Type B pancreatic cell (in vitro differentiated cells): ENCODE data around the gene VAMP1. TPM values are rescaled to one million over a fixed set of nuclear protein-coding genes. Genes with fewer than 3 reads are reported as not detected.
A peak's percentile ranks its signal among the peaks of the same experiment; 100 is the strongest.
"Not testable (repeated sequence)": the region's sequence is repeated elsewhere in the genome, so short reads cannot be mapped to it uniquely, and the experiment has no call there.

Experiments used
- DNase-seq: peaks from one replicate; pipeline ENCODE4 v3.0.0; 2021; ENCODE audit warnings: mixed read lengths; ENCODE audit not compliant: unreplicated experiment; ENCODE audit errors: extremely low spot score
- H3K27ac Mint-ChIP-seq: 2 replicates; pipeline ENCODE4 v1.8.0; 2021; ENCODE audit warnings: mild to moderate bottlenecking, mixed read lengths
- H3K27me3 Mint-ChIP-seq: 2 replicates; pipeline ENCODE4 v1.8.0; 2021; ENCODE audit warnings: mixed read lengths
- H3K36me3 Mint-ChIP-seq: 2 replicates; pipeline ENCODE4 v1.8.0; 2021; ENCODE audit warnings: mixed read lengths
- H3K4me1 Mint-ChIP-seq: one replicate; pipeline ENCODE4 v1.8.0; 2021; ENCODE audit warnings: mixed read lengths; ENCODE audit not compliant: unreplicated experiment
- H3K4me3 Mint-ChIP-seq: 2 replicates; pipeline ENCODE4 v1.8.0; 2021; ENCODE audit warnings: mild to moderate bottlenecking, mixed read lengths
- H3K9me3 Mint-ChIP-seq: 2 replicates; pipeline ENCODE4 v1.8.0; 2021; ENCODE audit warnings: mixed read lengths
- long read RNA-seq: library from polyadenylated mRNA; unstranded; transcript quantifications from one replicate; pipeline ENCODE4 v2.0.0, GENCODE V29; 2020
- total RNA-seq: library from RNA; stranded (reverse); gene quantifications from 2 replicates; pipeline ENCODE4 v1.2.1, GENCODE V29; 2021; ENCODE audit warnings: low replicate concordance
- TF ChIP-seq, protein P1 (sequence below): fragments of 200-600 bp; sonication (generic); conservative IDR thresholded peaks from 2 replicates; pipeline ENCODE4 v1.5.0; 2021; ENCODE audit warnings: antibody characterized with exemption, mild to moderate bottlenecking

The VAMP1 gene, protein sequence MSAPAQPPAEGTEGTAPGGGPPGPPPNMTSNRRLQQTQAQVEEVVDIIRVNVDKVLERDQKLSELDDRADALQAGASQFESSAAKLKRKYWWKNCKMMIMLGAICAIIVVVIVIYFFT
- 10.1 and 12.7 TPM in 2 replicates for total RNA-seq
- long read RNA-seq, partial matches to known transcripts: 0 of 5 reads
- long read RNA-seq, other reads (novel, unspliced or antisense): 3 of 5 reads

DNA sequence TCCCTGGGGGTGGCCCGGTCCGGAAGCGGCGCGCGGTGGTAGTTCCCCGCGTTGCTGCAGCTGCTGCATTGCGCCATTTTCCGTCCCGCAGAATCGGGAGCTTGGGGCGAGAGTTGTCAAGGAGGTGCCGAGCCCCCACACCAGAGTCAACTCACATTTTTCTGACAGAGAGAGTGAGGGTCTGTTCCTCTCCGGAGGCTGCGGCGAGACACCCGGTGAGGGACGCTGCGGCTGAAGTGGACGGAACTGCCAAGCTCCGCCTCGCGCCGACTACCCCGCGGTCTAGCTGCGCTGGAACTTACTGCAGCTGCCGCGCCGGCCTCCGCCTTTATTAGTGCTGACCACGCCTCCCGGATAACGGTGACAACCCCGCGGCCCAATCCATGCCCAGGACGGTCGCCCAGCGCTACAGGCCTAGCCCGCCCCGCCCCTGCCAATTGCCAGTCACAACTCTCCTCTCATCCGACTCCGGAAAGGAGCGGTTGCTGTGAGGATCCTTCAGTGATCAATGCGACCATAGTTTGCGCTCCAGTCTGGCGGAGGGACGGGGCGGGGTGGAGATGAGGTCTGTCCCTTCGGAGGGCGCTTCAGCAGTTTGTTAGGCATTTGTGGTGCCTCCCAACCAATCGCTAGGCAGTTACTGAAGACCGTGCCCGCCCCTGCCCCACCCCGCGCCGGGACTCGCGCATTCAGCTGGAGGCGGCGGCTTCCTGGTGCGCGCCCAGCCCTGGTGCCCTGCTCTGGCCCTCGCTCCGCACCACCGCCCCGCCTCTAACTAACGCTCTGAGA, at the start of gene VAMP1:
VAMP1 (minus strand) TSS at position 303 of the 789 bp plus-strand sequence; CDS start at position 157, 146 bp downstream.
- no peaks in the 10 kb centered on the region for H3K9me3 Mint-ChIP-seq
- H3K27me3 Mint-ChIP-seq: peaks cover 31% of the 10 kb centered on the region
- TF ChIP-seq, protein P1, sequence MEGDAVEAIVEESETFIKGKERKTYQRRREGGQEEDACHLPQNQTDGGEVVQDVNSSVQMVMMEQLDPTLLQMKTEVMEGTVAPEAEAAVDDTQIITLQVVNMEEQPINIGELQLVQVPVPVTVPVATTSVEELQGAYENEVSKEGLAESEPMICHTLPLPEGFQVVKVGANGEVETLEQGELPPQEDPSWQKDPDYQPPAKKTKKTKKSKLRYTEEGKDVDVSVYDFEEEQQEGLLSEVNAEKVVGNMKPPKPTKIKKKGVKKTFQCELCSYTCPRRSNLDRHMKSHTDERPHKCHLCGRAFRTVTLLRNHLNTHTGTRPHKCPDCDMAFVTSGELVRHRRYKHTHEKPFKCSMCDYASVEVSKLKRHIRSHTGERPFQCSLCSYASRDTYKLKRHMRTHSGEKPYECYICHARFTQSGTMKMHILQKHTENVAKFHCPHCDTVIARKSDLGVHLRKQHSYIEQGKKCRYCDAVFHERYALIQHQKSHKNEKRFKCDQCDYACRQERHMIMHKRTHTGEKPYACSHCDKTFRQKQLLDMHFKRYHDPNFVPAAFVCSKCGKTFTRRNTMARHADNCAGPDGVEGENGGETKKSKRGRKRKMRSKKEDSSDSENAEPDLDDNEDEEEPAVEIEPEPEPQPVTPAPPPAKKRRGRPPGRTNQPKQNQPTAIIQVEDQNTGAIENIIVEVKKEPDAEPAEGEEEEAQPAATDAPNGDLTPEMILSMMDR: no peak
- peak within 1 kb of the TSS; percentile 77 for H3K27ac Mint-ChIP-seq
- peak; percentile 97 for DNase-seq
- H3K36me3 Mint-ChIP-seq: peaks cover 2% of the 10 kb centered on the region
- H3K4me3 Mint-ChIP-seq: peak within 1 kb of the TSS; percentile 86
- peaks cover 5% of the 10 kb centered on the region for H3K4me1 Mint-ChIP-seq

DNA sequence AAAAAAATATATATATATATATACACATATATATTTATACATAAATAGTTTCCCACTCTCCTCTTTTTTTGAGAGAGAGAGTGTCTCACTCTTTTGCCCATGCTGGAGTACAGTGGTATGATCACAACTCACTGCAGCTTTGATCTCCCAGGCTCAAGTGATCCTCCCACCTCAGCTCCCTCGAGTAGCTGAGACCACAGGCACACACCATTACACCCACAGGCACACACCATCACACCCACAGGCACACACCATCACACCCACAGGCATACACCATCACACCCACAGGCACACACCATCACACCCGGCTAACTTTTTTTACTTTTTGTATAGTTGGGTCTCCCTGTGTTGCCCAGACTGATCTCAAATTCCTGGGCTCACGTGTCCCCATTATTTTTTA, 49.7 kb upstream of the VAMP1 start:
- Mint-ChIP-seq H3K36me3 (peaks cover 62% of the 10 kb centered on the region), H3K27ac (no peak overlapping the region), H3K27me3 (no peaks in the 10 kb centered on the region), H3K4me1 (no peaks in the 10 kb centered on the region), H3K4me3 (no peak overlapping the region), H3K9me3 (no peaks in the 10 kb centered on the region)
- DNase-seq: no peak
- TF ChIP-seq, protein P1: no peak

DNA sequence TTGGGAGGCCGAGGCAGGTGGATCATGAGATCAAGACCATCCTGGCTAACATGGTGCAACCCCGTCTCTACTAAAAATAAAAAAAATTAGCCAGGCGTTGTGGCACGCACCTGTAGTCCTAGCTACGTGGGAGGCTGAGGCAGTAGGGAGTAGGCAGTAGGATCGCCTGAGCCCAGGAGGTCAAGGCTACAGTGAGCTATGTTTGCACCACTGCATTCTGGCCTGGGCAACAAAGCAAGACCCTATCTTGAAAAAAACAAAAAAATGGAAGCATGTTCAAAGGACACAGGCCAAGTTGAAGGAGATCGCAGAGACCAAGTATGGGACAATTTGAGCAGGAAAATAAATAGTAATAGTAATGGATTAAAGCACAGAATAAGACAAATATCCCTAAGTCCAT, 37.6 kb upstream of the VAMP1 start:
- DNase-seq: no peak
- Mint-ChIP-seq H3K27me3 (no peaks in the 10 kb centered on the region), H3K36me3 (peaks cover 43% of the 10 kb centered on the region), H3K4me1 (no peaks in the 10 kb centered on the region), H3K9me3 (no peaks in the 10 kb centered on the region), H3K4me3 (no peak overlapping the region), H3K27ac (peak overlapping the region; percentile 81)
- TF ChIP-seq, protein P1: no peak

DNA sequence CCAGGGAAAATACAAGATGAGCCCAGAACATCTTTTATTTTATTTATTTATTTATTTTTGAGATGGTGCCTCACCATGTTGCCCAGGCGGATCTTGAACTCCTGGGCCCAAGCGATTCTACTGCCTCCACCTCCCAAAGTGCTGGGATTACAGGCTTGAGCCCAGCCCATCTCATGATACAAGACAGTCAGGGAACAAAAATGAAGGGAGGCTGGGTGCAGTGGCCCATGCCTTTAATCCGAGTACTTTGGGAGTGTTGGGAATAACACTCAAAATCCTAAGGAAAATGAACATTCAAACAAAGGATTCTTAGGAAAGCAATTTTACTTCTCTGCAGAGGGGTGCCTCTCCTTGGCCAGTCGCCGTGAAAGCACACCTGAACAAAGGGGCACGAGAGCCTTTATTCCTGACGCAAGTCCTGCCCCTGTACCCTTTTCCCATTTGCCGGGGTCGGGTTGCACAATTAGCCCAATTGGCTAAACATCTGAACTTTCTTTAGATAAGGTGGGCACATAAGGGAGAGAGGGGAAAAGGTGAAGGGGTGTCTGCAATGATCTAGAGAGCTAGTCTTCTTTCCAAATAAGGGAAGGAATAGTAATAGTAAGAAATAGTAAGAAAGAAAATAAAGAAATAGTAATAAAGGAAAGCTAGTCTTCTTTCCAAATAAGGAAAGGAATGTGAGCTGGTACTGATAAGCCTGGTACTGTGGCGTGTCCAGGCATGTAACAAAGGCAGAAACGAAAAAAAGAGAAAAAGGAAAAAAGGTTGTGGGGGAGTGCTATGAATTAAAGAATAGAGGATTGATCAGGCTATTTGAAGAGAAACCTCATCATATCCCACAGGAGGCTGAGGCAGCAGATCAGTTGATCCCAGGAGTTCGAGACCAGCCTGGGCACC, 36.9 kb upstream of the VAMP1 start:
- DNase-seq: no peak
- TF ChIP-seq, protein P1: no peak
- Mint-ChIP-seq H3K27ac (peak overlapping the region; percentile 81), H3K27me3 (no peaks in the 10 kb centered on the region), H3K4me3 (peak overlapping the region; percentile 27), H3K36me3 (peaks cover 36% of the 10 kb centered on the region), H3K4me1 (no peaks in the 10 kb centered on the region), H3K9me3 (no peaks in the 10 kb centered on the region)

DNA sequence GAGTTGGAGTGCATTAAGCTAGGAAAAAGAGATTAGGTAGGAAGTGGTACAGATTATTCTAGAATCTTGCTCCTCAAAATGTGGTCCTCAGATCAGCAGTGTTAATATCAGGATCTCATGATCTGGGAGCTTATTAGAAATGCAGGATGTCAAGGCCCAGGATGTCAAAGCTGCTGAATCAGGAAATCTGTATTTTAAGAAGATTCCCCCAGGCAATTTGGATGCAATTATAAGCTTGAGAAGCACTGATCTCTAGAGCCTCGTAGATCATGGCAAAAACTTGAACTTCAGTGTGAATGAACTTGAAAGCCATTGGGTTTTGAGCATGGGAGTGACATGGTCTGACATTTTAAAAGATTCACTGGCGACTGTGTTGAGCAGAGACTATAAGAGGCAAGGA, 30.0 kb upstream of the VAMP1 start:
- Mint-ChIP-seq H3K4me1 (peaks cover under 1% of the 10 kb centered on the region), H3K36me3 (peaks cover 19% of the 10 kb centered on the region), H3K27me3 (no peaks in the 10 kb centered on the region), H3K4me3 (no peak overlapping the region), H3K9me3 (no peaks in the 10 kb centered on the region), H3K27ac (no peak overlapping the region)
- no peak for DNase-seq
- TF ChIP-seq, protein P1: no peak

DNA sequence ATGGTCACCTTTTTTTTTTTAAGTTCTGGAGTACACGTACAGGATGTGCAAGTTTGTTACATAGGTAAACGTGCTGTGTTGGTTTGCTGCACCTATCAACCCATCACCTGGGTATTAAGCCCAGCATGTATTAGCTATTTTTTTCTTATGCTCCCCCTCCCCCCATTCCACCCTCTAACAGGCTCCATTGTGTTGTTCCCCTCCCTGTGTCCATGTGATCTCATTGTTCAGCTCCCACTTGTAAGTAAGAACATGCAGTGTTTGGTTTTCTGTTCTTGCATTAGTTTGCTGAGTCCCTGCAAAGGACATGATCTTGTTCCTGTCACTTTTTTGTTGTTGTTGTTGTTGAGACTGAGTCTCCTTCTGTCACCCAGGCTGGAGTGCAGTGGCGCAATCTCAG, 26.8 kb upstream of the VAMP1 start:
- Mint-ChIP-seq H3K4me3 (peak overlapping the region; percentile 46), H3K36me3 (peaks cover 27% of the 10 kb centered on the region)
- not testable (repeated sequence) for H3K9me3 Mint-ChIP-seq, DNase-seq, H3K4me1 Mint-ChIP-seq, H3K27me3 Mint-ChIP-seq, H3K27ac Mint-ChIP-seq
